KMS-11 (cell line): ENCODE results near the gene STX8.

Source experiments
- H2AFZ ChIP-seq: fragments of 200-600 bp; sonication (generic); 2 replicates; pipeline ENCODE4 v1.6.1; 2016; ENCODE audit warnings: antibody characterized with exemption, mixed run types, low read depth
- H3K27ac ChIP-seq: fragments of 200-600 bp; sonication (generic); 2 replicates; pipeline ENCODE4 v1.6.1; 2016; ENCODE audit warnings: mild to moderate bottlenecking, mixed run types
- H3K27me3 ChIP-seq: fragments of 200-600 bp; sonication (generic); 2 replicates; pipeline ENCODE4 v1.6.1; 2017; ENCODE audit warnings: mild to moderate bottlenecking, low read depth, mixed run types, moderate library complexity; ENCODE audit not compliant: insufficient read depth
- H3K36me3 ChIP-seq: fragments of 200-600 bp; sonication (generic); 2 replicates; pipeline ENCODE4 v1.6.1; 2017; ENCODE audit warnings: mild to moderate bottlenecking, mixed run types; ENCODE audit not compliant: insufficient read depth
- H3K4me1 ChIP-seq: fragments of 200-600 bp; sonication (generic); 2 replicates; pipeline ENCODE4 v1.6.1; 2016; ENCODE audit warnings: mild to moderate bottlenecking, low read depth, mixed run types; ENCODE audit not compliant: poor library complexity, severe bottlenecking
- H3K4me2 ChIP-seq: fragments of 200-600 bp; sonication (generic); 2 replicates; pipeline ENCODE4 v1.7.0; 2016; ENCODE audit warnings: mild to moderate bottlenecking, mixed run types
- H3K4me3 ChIP-seq: fragments of 200-600 bp; sonication (generic); IDR thresholded peaks from 2 replicates; pipeline ENCODE4 v1.6.1; 2017; ENCODE audit warnings: low read depth, low read length, mixed read lengths; ENCODE audit not compliant: insufficient read depth
- H3K79me2 ChIP-seq: fragments of 200-600 bp; sonication (generic); 2 replicates; pipeline ENCODE4 v1.6.1; 2016; ENCODE audit warnings: low read depth, mixed run types; ENCODE audit not compliant: insufficient read depth
- H3K9ac ChIP-seq: fragments of 200-600 bp; sonication (generic); 2 replicates; pipeline ENCODE4 v1.6.1; 2016; ENCODE audit warnings: mild to moderate bottlenecking, mixed run types
- H4K20me1 ChIP-seq: fragments of 200-600 bp; sonication (generic); 2 replicates; pipeline ENCODE4 v1.6.1; 2016; ENCODE audit warnings: mild to moderate bottlenecking, mixed run types; ENCODE audit not compliant: insufficient read depth
- CTCF ChIP-seq: fragments of 200-600 bp; sonication (generic); conservative IDR thresholded peaks from 2 replicates; pipeline ENCODE4 v1.6.1; 2017; ENCODE audit warnings: low read depth, mild to moderate bottlenecking, antibody characterized with exemption, low read length, moderate library complexity, mixed read lengths

STX8 gene

GRCh38 chr17:9367156-9367555, 208.5 kb downstream of the STX8 start:
- H4K20me1 ChIP-seq: no peaks in the 10 kb centered on the region
- H3K4me3 ChIP-seq: no peak overlapping the region
- H3K27ac ChIP-seq: no peak overlapping the region
- no peak for TF ChIP-seq CTCF
- H2AFZ ChIP-seq: no peak overlapping the region
- no peaks in the 10 kb centered on the region for H3K36me3 ChIP-seq
- no peaks in the 10 kb centered on the region for H3K27me3 ChIP-seq
- no peak overlapping the region for H3K9ac ChIP-seq
- no peaks in the 10 kb centered on the region for H3K79me2 ChIP-seq
- H3K4me2 ChIP-seq: no peak overlapping the region
- no peaks in the 10 kb centered on the region for H3K4me1 ChIP-seq

GRCh38 chr17:9364837-9365430, 210.7 kb downstream of the STX8 start:
- Histone ChIP-seq H3K4me3 (no peak overlapping the region), H3K4me2 (no peak overlapping the region), H3K4me1 (no peaks in the 10 kb centered on the region), H3K27ac (no peak overlapping the region), H4K20me1 (no peaks in the 10 kb centered on the region), H3K27me3 (no peaks in the 10 kb centered on the region), H3K9ac (no peak overlapping the region), H3K36me3 (no peaks in the 10 kb centered on the region), H3K79me2 (no peaks in the 10 kb centered on the region), H2AFZ (no peak overlapping the region)
- TF ChIP-seq CTCF: no peak

GRCh38 chr17:9363440-9364350, 211.9 kb downstream of the STX8 start:
- TF ChIP-seq CTCF: no peak
- no peaks in the 10 kb centered on the region for H3K4me1 ChIP-seq
- H4K20me1 ChIP-seq: no peaks in the 10 kb centered on the region
- H2AFZ ChIP-seq: no peak overlapping the region
- no peaks in the 10 kb centered on the region for H3K36me3 ChIP-seq
- no peaks in the 10 kb centered on the region for H3K79me2 ChIP-seq
- no peaks in the 10 kb centered on the region for H3K27me3 ChIP-seq
- no peak overlapping the region for H3K4me2 ChIP-seq
- H3K9ac ChIP-seq: no peak overlapping the region
- no peak overlapping the region for H3K27ac ChIP-seq
- H3K4me3 ChIP-seq: no peak overlapping the region

GRCh38 chr17:9361188-9361955, 214.2 kb downstream of the STX8 start:
- Histone ChIP-seq H3K79me2 (no peaks in the 10 kb centered on the region), H3K36me3 (no peaks in the 10 kb centered on the region), H3K4me1 (no peaks in the 10 kb centered on the region), H4K20me1 (no peaks in the 10 kb centered on the region), H3K9ac (no peak overlapping the region), H3K27me3 (no peaks in the 10 kb centered on the region), H3K4me2 (no peak overlapping the region), H3K4me3 (no peak overlapping the region), H3K27ac (no peak overlapping the region), H2AFZ (no peak overlapping the region)
- TF ChIP-seq CTCF: no peak
